ENCODE data around the gene TMUB2.
A peak's percentile ranks its signal among the peaks of the same experiment; 100 is the strongest.

The TMUB2 gene

DNA sequence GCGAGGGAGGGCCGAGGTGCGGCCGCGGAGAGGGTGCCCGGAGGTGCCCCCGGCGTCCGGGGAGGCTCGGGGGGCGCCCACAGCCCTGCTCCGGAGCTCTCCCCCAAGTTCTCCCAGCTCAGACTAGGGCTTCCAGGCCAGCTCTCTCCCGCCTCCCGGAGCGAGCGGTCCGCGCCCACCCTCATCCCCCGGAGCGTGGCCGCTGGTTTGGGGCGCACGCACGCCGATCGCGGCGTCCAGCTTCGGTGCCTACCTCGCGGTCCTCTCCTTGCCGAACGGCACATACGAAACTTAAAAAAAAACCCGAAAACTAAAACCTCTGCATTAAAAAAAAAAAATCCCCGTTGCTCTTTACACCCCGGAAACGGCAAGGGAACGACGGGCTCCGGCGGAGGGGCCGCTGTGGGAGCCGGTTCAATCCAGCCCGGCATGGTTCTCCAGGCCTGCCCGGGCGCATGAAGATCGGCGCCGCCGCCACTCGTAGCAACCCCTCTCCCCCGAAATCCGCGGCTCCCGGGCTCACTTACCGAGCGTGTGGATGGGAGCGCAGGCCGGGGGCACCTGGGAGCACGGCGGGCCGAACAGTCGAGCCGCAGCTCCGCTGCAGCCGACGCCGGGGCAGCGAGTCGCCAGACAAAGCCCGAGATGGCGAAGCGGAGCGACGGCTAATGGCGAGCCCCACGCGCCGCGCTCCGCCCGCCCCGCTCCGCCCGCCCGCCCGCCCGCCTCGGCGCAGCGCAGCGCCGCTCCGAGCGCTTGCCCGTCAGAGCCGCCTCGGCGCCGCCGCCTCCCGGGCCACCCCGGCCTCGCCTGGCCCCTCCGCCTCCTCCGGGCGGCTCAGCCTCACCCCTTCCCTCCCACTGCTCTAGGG is 33.7 kb downstream of the TMUB2 start:
- Histone ChIP-seq H3K9me2 (ENCODE audit: low read depth, low read length) (no peaks in the 10 kb centered on the region), H3K9ac (ENCODE audit: low read length) (peak overlapping the region; percentile 99), H4K20me1 (ENCODE audit: insufficient read depth, low read length) (no peaks in the 10 kb centered on the region), H3K36me3 (ENCODE audit: insufficient read depth, low read length) (peaks cover 25% of the 10 kb centered on the region), H3K4me1 (ENCODE audit: insufficient read depth, low read length, severe bottlenecking) (peaks cover 38% of the 10 kb centered on the region), H3K27me3 (ENCODE audit: insufficient read depth, low read length) (no peaks in the 10 kb centered on the region), H3K4me3 (ENCODE audit: low read depth, low read length, poor library complexity, severe bottlenecking) (peak overlapping the region; percentile 86), H3K27ac (ENCODE audit: low read depth, low read length, poor library complexity, severe bottlenecking) (peak overlapping the region; percentile 85), H3K79me2 (ENCODE audit: insufficient read depth, low read length) (peaks cover 19% of the 10 kb centered on the region), H2AFZ (ENCODE audit: low read length) (no peak overlapping the region), H3K4me2 (ENCODE audit: low read length) (peak overlapping the region; percentile 95), H3K9me3 (ENCODE audit: low read length) (no peaks in the 10 kb centered on the region), H3F3A (ENCODE audit: insufficient read depth, low read length) (no peaks in the 10 kb centered on the region)
- no peak for TF ChIP-seq EZH2 (IDR thresholded peaks at IDR 0.05; ENCODE audit: borderline replicate concordance, low read length)
- TF ChIP-seq, protein P1, sequence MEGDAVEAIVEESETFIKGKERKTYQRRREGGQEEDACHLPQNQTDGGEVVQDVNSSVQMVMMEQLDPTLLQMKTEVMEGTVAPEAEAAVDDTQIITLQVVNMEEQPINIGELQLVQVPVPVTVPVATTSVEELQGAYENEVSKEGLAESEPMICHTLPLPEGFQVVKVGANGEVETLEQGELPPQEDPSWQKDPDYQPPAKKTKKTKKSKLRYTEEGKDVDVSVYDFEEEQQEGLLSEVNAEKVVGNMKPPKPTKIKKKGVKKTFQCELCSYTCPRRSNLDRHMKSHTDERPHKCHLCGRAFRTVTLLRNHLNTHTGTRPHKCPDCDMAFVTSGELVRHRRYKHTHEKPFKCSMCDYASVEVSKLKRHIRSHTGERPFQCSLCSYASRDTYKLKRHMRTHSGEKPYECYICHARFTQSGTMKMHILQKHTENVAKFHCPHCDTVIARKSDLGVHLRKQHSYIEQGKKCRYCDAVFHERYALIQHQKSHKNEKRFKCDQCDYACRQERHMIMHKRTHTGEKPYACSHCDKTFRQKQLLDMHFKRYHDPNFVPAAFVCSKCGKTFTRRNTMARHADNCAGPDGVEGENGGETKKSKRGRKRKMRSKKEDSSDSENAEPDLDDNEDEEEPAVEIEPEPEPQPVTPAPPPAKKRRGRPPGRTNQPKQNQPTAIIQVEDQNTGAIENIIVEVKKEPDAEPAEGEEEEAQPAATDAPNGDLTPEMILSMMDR (IDR thresholded peaks at IDR 0.05; ENCODE audit: low read length): no peak

DNA sequence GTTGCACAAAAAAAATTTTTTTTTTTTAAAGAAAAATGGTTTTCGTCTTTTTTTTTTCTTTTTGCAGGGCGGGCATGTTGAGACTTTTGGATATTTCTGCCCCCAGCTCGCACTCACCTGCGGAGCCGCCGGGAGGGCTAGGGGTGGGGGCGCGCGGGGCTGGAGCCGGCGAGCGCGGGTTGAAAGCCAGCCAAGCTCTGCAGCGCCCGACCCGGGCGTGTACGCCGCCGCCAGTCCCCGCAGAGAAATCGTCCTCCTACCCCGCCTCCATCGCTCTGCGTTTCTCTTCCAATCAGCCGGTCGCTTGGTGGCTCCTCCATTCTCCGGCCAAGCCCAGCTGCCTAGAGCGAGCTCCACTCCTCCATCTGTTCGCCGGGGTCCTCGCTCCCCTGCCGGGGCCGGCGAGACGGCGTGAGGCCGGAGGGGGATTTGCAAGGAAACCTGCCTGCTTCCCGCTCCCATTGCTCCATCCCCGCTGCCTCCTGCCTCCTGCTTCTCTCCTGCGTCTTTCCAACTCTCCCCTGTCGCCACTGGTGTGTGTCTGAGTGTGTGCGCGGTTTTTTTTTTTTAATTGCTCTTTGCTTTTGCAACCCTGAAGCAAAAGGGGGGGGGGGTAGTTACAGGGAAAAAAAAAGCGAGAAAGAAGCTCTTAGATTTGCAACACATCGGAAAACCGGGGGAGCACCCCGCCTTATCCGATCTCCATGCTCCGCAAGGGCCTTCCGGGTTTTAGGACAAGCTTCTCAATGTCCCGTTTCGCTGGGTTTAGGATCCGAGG is 34.5 kb downstream of the TMUB2 start:
- TF ChIP-seq EZH2 (IDR thresholded peaks at IDR 0.05; ENCODE audit: borderline replicate concordance, low read length): no peak
- TF ChIP-seq, protein P1 (IDR thresholded peaks at IDR 0.05; ENCODE audit: low read length): no peak
- H3K4me3 ChIP-seq (ENCODE audit: low read depth, low read length, poor library complexity, severe bottlenecking): peak overlapping the region; percentile 86
- no peaks in the 10 kb centered on the region for H3F3A ChIP-seq (ENCODE audit: insufficient read depth, low read length)
- no peak overlapping the region for H2AFZ ChIP-seq (ENCODE audit: low read length)
- peaks cover 17% of the 10 kb centered on the region for H3K36me3 ChIP-seq (ENCODE audit: insufficient read depth, low read length)
- peak overlapping the region; percentile 69 for H3K9ac ChIP-seq (ENCODE audit: low read length)
- no peaks in the 10 kb centered on the region for H3K27me3 ChIP-seq (ENCODE audit: insufficient read depth, low read length)
- H3K27ac ChIP-seq (ENCODE audit: low read depth, low read length, poor library complexity, severe bottlenecking): no peak overlapping the region
- peaks cover 19% of the 10 kb centered on the region for H3K79me2 ChIP-seq (ENCODE audit: insufficient read depth, low read length)
- H3K9me2 ChIP-seq (ENCODE audit: low read depth, low read length): no peaks in the 10 kb centered on the region
- no peaks in the 10 kb centered on the region for H3K9me3 ChIP-seq (ENCODE audit: low read length)
- H3K4me1 ChIP-seq (ENCODE audit: insufficient read depth, low read length, severe bottlenecking): peaks cover 30% of the 10 kb centered on the region
- no peaks in the 10 kb centered on the region for H4K20me1 ChIP-seq (ENCODE audit: insufficient read depth, low read length)
- peak overlapping the region; percentile 95 for H3K4me2 ChIP-seq (ENCODE audit: low read length)

DNA sequence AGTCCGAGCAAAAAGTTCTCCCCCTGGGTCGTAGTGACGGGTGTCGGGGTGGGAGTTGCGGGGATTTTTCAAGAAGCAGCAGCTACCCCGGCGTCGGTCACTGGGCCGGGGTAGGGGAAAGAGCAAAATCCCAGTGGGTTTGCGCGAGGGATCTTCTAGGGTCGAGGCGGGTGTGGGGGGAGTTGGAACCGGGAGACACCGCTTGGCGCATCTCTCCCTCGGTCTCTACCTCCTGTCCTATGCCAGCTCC is 35.0 kb downstream of the TMUB2 start:
- no peaks in the 10 kb centered on the region for H3K9me2 ChIP-seq (ENCODE audit: low read depth, low read length)
- H3K9me3 ChIP-seq (ENCODE audit: low read length): no peaks in the 10 kb centered on the region
- H3K9ac ChIP-seq (ENCODE audit: low read length): peak overlapping the region; percentile 69
- peaks cover 25% of the 10 kb centered on the region for H3K4me1 ChIP-seq (ENCODE audit: insufficient read depth, low read length, severe bottlenecking)
- H3K4me3 ChIP-seq (ENCODE audit: low read depth, low read length, poor library complexity, severe bottlenecking): peak overlapping the region; percentile 86
- H3K27me3 ChIP-seq (ENCODE audit: insufficient read depth, low read length): no peaks in the 10 kb centered on the region
- peaks cover 12% of the 10 kb centered on the region for H3K36me3 ChIP-seq (ENCODE audit: insufficient read depth, low read length)
- no peak overlapping the region for H3K27ac ChIP-seq (ENCODE audit: low read depth, low read length, poor library complexity, severe bottlenecking)
- H3K4me2 ChIP-seq (ENCODE audit: low read length): peak overlapping the region; percentile 95
- H2AFZ ChIP-seq (ENCODE audit: low read length): no peak overlapping the region
- no peak for TF ChIP-seq EZH2 (IDR thresholded peaks at IDR 0.05; ENCODE audit: borderline replicate concordance, low read length)
- TF ChIP-seq, protein P1 (IDR thresholded peaks at IDR 0.05; ENCODE audit: low read length): no peak
- H3K79me2 ChIP-seq (ENCODE audit: insufficient read depth, low read length): peaks cover 15% of the 10 kb centered on the region
- no peaks in the 10 kb centered on the region for H3F3A ChIP-seq (ENCODE audit: insufficient read depth, low read length)
- H4K20me1 ChIP-seq (ENCODE audit: insufficient read depth, low read length): no peaks in the 10 kb centered on the region

Measured in OCI-LY1 (cell line).